ENCODE data around the gene ARHGEF7.

Gene ARHGEF7

DNA sequence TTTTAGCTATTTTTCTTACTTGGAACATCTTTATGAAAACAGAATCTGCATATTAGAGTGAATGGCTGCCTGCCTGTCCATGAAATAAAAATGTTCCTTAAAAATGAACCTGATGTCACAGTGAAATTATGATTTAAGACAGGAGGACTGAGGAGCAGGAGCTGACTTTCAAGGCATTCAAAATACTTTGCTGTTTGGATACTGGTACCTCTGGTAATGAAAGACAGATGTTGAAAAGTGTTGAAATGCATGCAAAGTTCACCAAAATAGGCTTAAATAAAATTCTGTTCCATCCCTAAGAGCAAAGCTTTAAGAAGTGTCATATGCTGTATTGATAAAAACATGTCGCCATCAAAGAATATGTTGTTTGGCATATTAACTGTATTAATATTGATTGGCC lies 1.7 kb downstream of the ARHGEF7 start:
- no peak for TF ChIP-seq CTCF (IDR thresholded peaks at IDR 0.05; ENCODE audit: extremely low read depth, insufficient read depth, missing control alignments)
- DNase-seq (ENCODE audit: low spot score), result no peak
- in situ Hi-C loops (cut with MboI; ENCODE audit: low pct_unique_long_range_greater_than_20kb, low sequenced_read_pairs, unreplicated experiment), result no loop called here

GRCh38 chr13:111117289-111117688 lies 2.2 kb downstream of the ARHGEF7 start:
- no peak for DNase-seq (ENCODE audit: low spot score)
- TF ChIP-seq CTCF (IDR thresholded peaks at IDR 0.05; ENCODE audit: extremely low read depth, insufficient read depth, missing control alignments), result no peak
- in situ Hi-C loops (cut with MboI; ENCODE audit: low pct_unique_long_range_greater_than_20kb, low sequenced_read_pairs, unreplicated experiment), result no loop called here

DNA sequence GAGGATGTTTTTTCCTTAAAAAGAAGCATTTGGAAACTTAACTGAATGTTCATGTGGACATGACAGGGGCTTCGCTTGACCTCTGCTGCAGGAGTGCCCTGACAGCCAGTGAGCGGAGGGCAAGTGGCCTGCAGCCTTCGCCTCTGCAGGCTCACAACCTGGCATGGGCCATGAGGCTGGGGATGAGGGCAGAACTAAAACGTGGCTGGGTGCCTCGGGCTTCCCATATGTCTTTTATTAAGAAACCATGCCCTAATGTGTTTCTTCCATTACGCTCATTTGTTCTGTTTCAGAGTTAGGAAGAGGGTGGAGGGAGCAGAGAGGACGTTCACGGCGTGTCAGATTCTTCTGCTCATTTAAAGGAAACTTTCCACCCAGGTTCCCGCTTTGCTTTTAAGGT lies 2.9 kb downstream of the ARHGEF7 start:
- DNase-seq (ENCODE audit: low spot score), result no peak
- in situ Hi-C loops (cut with MboI; ENCODE audit: low pct_unique_long_range_greater_than_20kb, low sequenced_read_pairs, unreplicated experiment), result no loop called here
- TF ChIP-seq CTCF (IDR thresholded peaks at IDR 0.05; ENCODE audit: extremely low read depth, insufficient read depth, missing control alignments), result no peak

GRCh38 chr13:111118898-111119607 lies 3.9 kb downstream of the ARHGEF7 start:
- in situ Hi-C loops (cut with MboI; ENCODE audit: low pct_unique_long_range_greater_than_20kb, low sequenced_read_pairs, unreplicated experiment), result no loop called here
- no peak for DNase-seq (ENCODE audit: low spot score)
- no peak for TF ChIP-seq CTCF (IDR thresholded peaks at IDR 0.05; ENCODE audit: extremely low read depth, insufficient read depth, missing control alignments)

DNA sequence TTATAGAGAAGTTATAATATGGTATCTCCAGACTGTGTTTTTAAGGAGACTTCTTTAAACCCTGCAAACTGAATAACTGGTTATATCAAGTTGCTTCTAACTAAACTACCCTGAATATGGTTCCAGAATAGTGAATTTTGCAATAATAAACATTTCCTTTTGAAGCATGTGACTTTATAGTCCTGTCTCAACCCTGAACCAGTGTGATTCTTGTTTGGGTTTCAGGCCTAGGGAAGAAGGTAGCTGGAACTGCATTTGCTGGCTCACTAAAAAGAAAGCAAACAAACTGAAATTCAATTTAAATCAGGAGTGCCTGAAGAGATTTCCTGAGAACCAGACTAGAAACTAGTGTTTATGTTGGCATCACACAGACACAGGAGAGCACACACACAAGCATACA lies 4.9 kb downstream of the ARHGEF7 start:
- TF ChIP-seq CTCF (IDR thresholded peaks at IDR 0.05; ENCODE audit: extremely low read depth, insufficient read depth, missing control alignments), result no peak
- DNase-seq (ENCODE audit: low spot score), result no peak

GRCh38 chr13:111120422-111120821 lies 5.3 kb downstream of the ARHGEF7 start:
- no peak for TF ChIP-seq CTCF (IDR thresholded peaks at IDR 0.05; ENCODE audit: extremely low read depth, insufficient read depth, missing control alignments)
- DNase-seq (ENCODE audit: low spot score), result no peak
- in situ Hi-C loops (cut with MboI; ENCODE audit: low pct_unique_long_range_greater_than_20kb, low sequenced_read_pairs, unreplicated experiment), result no loop called here

More for the DNA sequence above, 4.9 kb downstream of the ARHGEF7 start:
- in situ Hi-C loops (cut with MboI; ENCODE audit: low pct_unique_long_range_greater_than_20kb, low sequenced_read_pairs, unreplicated experiment), result no loop called here
